HepG2 (cell line): Measurements from ENCODE around the gene ZMIZ1. TPM values are rescaled to one million over a fixed set of nuclear protein-coding genes. Genes with fewer than 3 reads are reported as not detected.

ENCODE experiments used
- ATAC-seq: fragments of 200-7000 bp; cut with Tn5 transposase; 3 replicates; pipeline ENCODE4 v1.9.1; 2020; ENCODE audit warnings: mild to moderate bottlenecking, moderate library complexity
- BruUV-seq: library from RNA; stranded (reverse); fragments of 400-500 nt; replicated peaks from 2 replicates; lab custom pipeline; 2021; lab: Mats Ljungman, UMichigan
- CTCF ChIA-PET: fragments of 300-600 bp; formaldehyde crosslinking; extraction: SDS; loops from one replicate; lab custom pipeline; 2021; ENCODE audit warnings: low total read pairs, inconsistent platforms, low intra/inter-chr PET ratio; lab: Yijun Ruan, JAX
- POLR2A ChIA-PET: fragments of 350-600 bp; sonication (Branson Sonifier 250); formaldehyde crosslinking; loops from one replicate; lab custom pipeline; 2020; ENCODE audit warnings: antibody characterized with exemption, inconsistent platforms; lab: Yijun Ruan, JAX
- DNase-seq: peaks from one replicate; pipeline ENCODE4 v3.0.0-alpha.2; 2015; ENCODE audit warnings: low spot score
- FAIRE-seq: peaks from 3 replicates; lab custom pipeline; 2011; peaks lifted over from hg19 to GRCh38; lab: Jason Lieb, UNC
- H2AFZ ChIP-seq: one replicate; pipeline ENCODE4 v1.6.1; 2011; ENCODE audit warnings: low read length, inconsistent platforms
- H3K27ac ChIP-seq: fragments of 300-600 bp; 3 replicates; pipeline ENCODE4 v1.8.0; 2011; ENCODE audit warnings: mixed run types, mild to moderate bottlenecking, mixed read lengths, low read length, inconsistent platforms; ENCODE audit not compliant: insufficient read depth; ENCODE audit errors: extremely low read length
- H3K27me3 ChIP-seq, 2 experiments: fragments of 200-600 bp in 1 of 2; 2 replicates in 1 of 2; 3 replicates in 1 of 2; pipeline versions ENCODE4 v1.6.0 to v1.8.0; 2011; ENCODE audit warnings: low read length in 2 of 2, mild to moderate bottlenecking in 2 of 2, moderate library complexity in 2 of 2, inconsistent platforms in 1 of 2; ENCODE audit not compliant: insufficient read depth in 2 of 2, control insufficient read depth in 1 of 2
- H3K36me3 ChIP-seq, 2 experiments: fragments of 200-600 bp in 1 of 2; replicated peaks in 1 of 2; 2 replicates in 1 of 2; 3 replicates in 1 of 2; pipeline versions ENCODE4 v1.5.1 to v1.8.0; 2011; ENCODE audit warnings: low read length in 2 of 2, inconsistent platforms in 1 of 2; ENCODE audit not compliant: insufficient read depth in 2 of 2, control insufficient read depth in 1 of 2
- H3K4me1 ChIP-seq: 2 replicates; pipeline ENCODE4 v1.5.1; 2012; ENCODE audit warnings: low read length, inconsistent platforms; ENCODE audit not compliant: insufficient read depth
- H3K4me2 ChIP-seq: 2 replicates; pipeline ENCODE4 v1.6.0; 2011; ENCODE audit warnings: low read depth, low read length, inconsistent platforms
- H3K4me3 ChIP-seq, 3 experiments: fragments of 200-600 bp in 1 of 3; sonication (generic), shearing (Covaris generic) in 1 of 3; replicated peaks in 1 of 3; 2 replicates each; pipeline ENCODE4 v1.5.1; 2011 to 2016; ENCODE audit warnings: low read length in 3 of 3, inconsistent platforms in 2 of 3, low read depth in 2 of 3, mild to moderate bottlenecking in 2 of 3, control low read depth in 1 of 3, mixed read lengths in 1 of 3; ENCODE audit not compliant: insufficient read depth in 1 of 3
- H3K79me2 ChIP-seq: one replicate; pipeline ENCODE4 v1.6.1; 2011; ENCODE audit warnings: low read length, inconsistent platforms; ENCODE audit not compliant: insufficient read depth
- H3K9ac ChIP-seq: 2 replicates; pipeline ENCODE4 v1.6.0; 2011; ENCODE audit warnings: mild to moderate bottlenecking, low read depth, low read length, inconsistent platforms; ENCODE audit not compliant: insufficient read depth
- H3K9me3 ChIP-seq: 2 replicates; pipeline ENCODE4 v1.5.1; 2012; ENCODE audit warnings: mild to moderate bottlenecking, low read length
- H4K20me1 ChIP-seq: 2 replicates; pipeline ENCODE4 v1.6.0; 2011; ENCODE audit warnings: inconsistent platforms, mild to moderate bottlenecking, low read length, moderate library complexity; ENCODE audit not compliant: insufficient read depth
- DPF2 ChIP-seq: sonication (generic); formaldehyde crosslinking; IDR thresholded peaks from 2 replicates; pipeline ENCODE4 v1.4.0; 2020; ENCODE audit warnings: mild to moderate bottlenecking, low read depth, missing genetic modification reagents, borderline replicate concordance
- FIP1L1 ChIP-seq: fragments of 200-400 bp; formaldehyde crosslinking; IDR thresholded peaks from 2 replicates; pipeline ENCODE4 v1.6.1; 2018; ENCODE audit warnings: low read depth, mild to moderate bottlenecking, low read length, moderate library complexity, borderline replicate concordance; ENCODE audit not compliant: insufficient read depth
- FOXC1 ChIP-seq: sonication (generic); formaldehyde crosslinking; IDR thresholded peaks from 2 replicates; pipeline ENCODE4 v1.8.0; 2022; ENCODE audit warnings: mild to moderate bottlenecking, missing genetic modification reagents, borderline replicate concordance
- FOXK1 ChIP-seq: sonication (generic); formaldehyde crosslinking; IDR thresholded peaks from 2 replicates; pipeline ENCODE4 v1.4.0; 2020; ENCODE audit warnings: low read depth, missing genetic modification reagents, borderline replicate concordance
- HCFC1 ChIP-seq: fragments of 150-350 bp; IDR thresholded peaks from 2 replicates; pipeline ENCODE4 v1.6.1; 2014; ENCODE audit warnings: low read depth, low read length
- MATR3 ChIP-seq: sonication (generic); formaldehyde crosslinking; IDR thresholded peaks from 2 replicates; pipeline ENCODE4 v1.4.0; 2020; ENCODE audit warnings: missing genetic modification reagents
- NPAS2 ChIP-seq: sonication (generic); formaldehyde crosslinking; IDR thresholded peaks from 2 replicates; pipeline ENCODE4 v1.8.0; 2022; ENCODE audit warnings: mild to moderate bottlenecking, missing genetic modification reagents, borderline replicate concordance
- SMAD9 ChIP-seq: sonication (generic); formaldehyde crosslinking; IDR thresholded peaks from 2 replicates; pipeline ENCODE4 v1.5.1; 2020; ENCODE audit warnings: mild to moderate bottlenecking, missing genetic modification reagents
- SPEN ChIP-seq: sonication (generic); formaldehyde crosslinking; IDR thresholded peaks from 2 replicates; pipeline ENCODE4 v1.5.1; 2020; ENCODE audit warnings: low read depth, mild to moderate bottlenecking, missing genetic modification reagents
- ZBTB21 ChIP-seq: sonication (generic); formaldehyde crosslinking; IDR thresholded peaks from 2 replicates; pipeline ENCODE4 v1.4.0; 2020; ENCODE audit warnings: missing genetic modification reagents
- ZNF18 ChIP-seq: sonication (generic); formaldehyde crosslinking; IDR thresholded peaks from 2 replicates; pipeline ENCODE4 v1.8.0; 2022; ENCODE audit warnings: mild to moderate bottlenecking, missing genetic modification reagents; ENCODE audit not compliant: insufficient replicate concordance
- ZSCAN9 ChIP-seq: IDR thresholded peaks from 2 replicates; pipeline ENCODE4 v1.6.1; 2016; ENCODE audit warnings: borderline replicate concordance
- WGBS: methylation state at CpG from one replicate; pipeline ENCODE4 v1.1.6; 2017; ENCODE audit warnings: low lambda C conversion rate; 5-methylcytosine and 5-hydroxymethylcytosine counted together
- in situ Hi-C: cut with HindIII; loops from 2 replicates; pipeline ENCODE4 v1.10.0; 2017; ENCODE audit warnings: low pct_unique_long_range_greater_than_20kb; ENCODE audit not compliant: extremely low pct_ligation_motif_present
- intact Hi-C: fragments of 100-400 bp; cut with micrococcal nuclease; formaldehyde crosslinking; loops from one replicate; pipeline ENCODE4 v1.10.0; 2022; ENCODE audit not compliant: unreplicated experiment
- polyA plus RNA-seq, 8 experiments: library from polyadenylated mRNA; depleted of rRNA in 3 of 8; stranded (reverse) in 7 of 8; unstranded in 1 of 8; fragments of >200 nt; fragmentation: Illumina TruSeq in 4 of 8; extraction: Trizol in 4 of 8; gene quantifications; 2 replicates each; pipeline versions ENCODE4 v1.2.1 to v1.2.3, GENCODE V29; 2011 to 2016; ENCODE audit warnings: low read depth in 4 of 8, missing spikeins in 1 of 8, mixed read lengths in 1 of 8; ENCODE audit not compliant: insufficient read depth in 1 of 8
- total RNA-seq, 5 experiments: library from RNA; depleted of rRNA; stranded (reverse); fragments of >200 nt; fragmentation: Illumina TruSeq; extraction: Trizol; gene quantifications; 2 replicates each; pipeline ENCODE4 v1.2.3, GENCODE V29; 2016; ENCODE audit warnings: low read depth in 1 of 5

Gene ZMIZ1
- total and polyA plus RNA-seq, 2 of the 13 experiments (the other 11 are each of a cell fraction or from before 2014, with no cell fraction given): 5.3 to 10.2 TPM

DNA sequence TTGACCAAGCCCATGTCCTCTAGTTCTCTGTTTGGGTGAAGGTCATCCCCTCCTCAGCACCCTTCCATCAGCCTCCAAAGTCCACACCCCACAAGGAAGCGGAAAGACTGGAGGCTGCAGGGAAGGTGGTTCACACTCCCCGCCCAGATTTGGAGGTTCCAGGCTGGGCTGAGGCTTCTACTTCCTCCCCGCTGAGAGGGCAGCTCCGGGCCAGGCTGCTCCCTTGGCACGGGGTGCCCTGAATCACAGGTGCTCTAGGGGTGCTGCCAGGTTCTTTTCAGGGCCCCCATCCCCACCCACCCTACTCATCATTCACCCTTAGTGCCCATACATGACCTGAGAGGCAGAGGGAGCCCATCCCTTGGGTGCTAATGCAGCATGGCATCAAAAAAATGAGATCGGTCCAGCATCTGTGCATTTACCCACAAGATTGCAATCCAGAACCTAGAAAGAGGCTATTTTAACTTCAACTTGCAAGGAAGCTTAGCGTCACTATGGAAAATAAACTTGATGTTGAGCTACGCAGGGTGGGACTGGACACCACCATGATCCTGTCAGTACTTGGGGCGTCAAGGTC lies 47.3 kb upstream of the ZMIZ1 start:
- ATAC-seq (no peak), FAIRE-seq (no peak), DNase-seq (no peak)
- in situ Hi-C loops: no loop called here
- no peak overlapping the region for H3K4me3 ChIP-seq
- intact Hi-C loops: no loop called here
- peaks cover 82% of the 10 kb centered on the region for H3K4me1 ChIP-seq
- H3K4me2 ChIP-seq: no peak overlapping the region
- ChIA-PET POLR2A (no interaction called here), CTCF (no interaction called here)
- H2AFZ ChIP-seq: no peak overlapping the region
- no peaks in the 10 kb centered on the region for H4K20me1 ChIP-seq
- H3K9ac ChIP-seq: no peak overlapping the region
- no peaks in the 10 kb centered on the region for H3K9me3 ChIP-seq
- H3K36me3 ChIP-seq: no peaks in the 10 kb centered on the region
- no peaks in the 10 kb centered on the region for H3K79me2 ChIP-seq
- BruUV-seq: no TSS peak
- peaks cover 0 to 24% of the 10 kb centered on the region in 2 experiments; a peak in 3 of 5 replicates for H3K27me3 ChIP-seq
- TF ChIP-seq ZNF18 (CRISPR knock-in tag): no peak
- no peak for TF ChIP-seq DPF2 (CRISPR knock-in tag)
- no peak for TF ChIP-seq FIP1L1
- TF ChIP-seq SMAD9 (CRISPR knock-in tag): no peak
- TF ChIP-seq FOXK1 (CRISPR knock-in tag): no peak
- no peak for TF ChIP-seq NPAS2 (CRISPR knock-in tag)
- TF ChIP-seq SPEN: no peak
- TF ChIP-seq HCFC1: no peak
- TF ChIP-seq MATR3 (CRISPR knock-in tag): no peak
- TF ChIP-seq ZSCAN9: no peak
- no peak for TF ChIP-seq FOXC1
- TF ChIP-seq ZBTB21 (CRISPR knock-in tag): no peak
- TF ChIP-seq, all 625 proteins: peak for 0
- no peak overlapping the region for H3K27ac ChIP-seq
- 84% methylated on average over 8 of the region's 9 CpGs for WGBS
